SH-SY5Y (cell line): Measurements from ENCODE around the gene GDNF.

Experiments
- GATA2 ChIP-seq: IDR thresholded peaks from 2 replicates; pipeline ENCODE4 v1.6.1; 2011; ENCODE audit warnings: mild to moderate bottlenecking, low read depth, low read length
- GATA3 ChIP-seq: IDR thresholded peaks from 2 replicates; pipeline ENCODE4 v1.6.1; 2011; ENCODE audit warnings: low read depth, mild to moderate bottlenecking, low read length, moderate library complexity

DNA sequence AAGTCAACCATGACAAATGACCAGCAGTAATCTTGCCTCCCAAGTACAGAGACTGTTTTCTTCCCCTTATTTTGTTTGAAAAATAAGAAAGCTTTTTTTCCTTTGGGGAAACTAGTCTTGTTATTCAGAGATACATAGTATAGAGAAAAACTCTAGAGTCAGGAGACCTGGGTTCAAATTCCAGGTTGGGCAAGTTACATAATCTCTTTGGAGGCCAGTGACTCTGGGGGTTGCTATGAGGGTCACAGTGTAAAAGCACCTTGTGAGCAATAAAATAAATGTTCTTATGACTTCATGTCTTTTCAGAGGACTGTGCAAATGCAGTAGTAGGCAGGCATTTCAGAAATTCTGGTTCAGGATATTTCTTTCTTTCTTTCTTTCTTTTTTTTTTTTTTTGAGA, 71.5 kb downstream of the GDNF start:
- no peak for TF ChIP-seq GATA3
- TF ChIP-seq GATA2: no peak
